Left colon (tissue), 2 donors: ENCODE measurements around the gene DDX25. TPM values are rescaled to one million over a fixed set of nuclear protein-coding genes. Genes with fewer than 3 reads are reported as not detected.
"Not testable (repeated sequence)": the region's sequence is repeated elsewhere in the genome, so short reads cannot be mapped to it uniquely, and the experiment has no call there.

Experiments used
- ATAC-seq: fragments of 200-7000 bp; cut with Tn5 transposase; one replicate; pipeline ENCODE4 v1.9.1; 2020; ENCODE audit warnings: mild to moderate bottlenecking, moderate library complexity
- DNase-seq, 2 donors: peaks; one replicate each; pipeline ENCODE4 v3.0.0-alpha.2; 2020
- intact Hi-C, 2 donors: fragments of 100-400 bp; cut with DNase I in 1 of 2; cut with micrococcal nuclease in 1 of 2; formaldehyde crosslinking; loops; one replicate each; pipeline versions ENCODE4 v1.11.2 to v1.14.0; 2022; cut with DNase I, micrococcal nuclease
- long read RNA-seq: library from polyadenylated mRNA; unstranded; transcript quantifications from one replicate; pipeline ENCODE4 v2.0.0, GENCODE V29; 2021
- total RNA-seq, 2 donors: library from RNA; stranded (reverse); fragmentation: NEBNext Ultra II Directional; extraction: Animal tissue kit (Norgen Biotek cat#: 25700); gene quantifications; one replicate each; pipeline ENCODE4 v1.2.1, GENCODE V29; 2021
- donor health status: DM: no; HTN: no; CAD: no.
- donor health status: DM: yes; HTN: yes; CAD: no.

Gene DDX25
- total RNA-seq: under 1 TPM; 0.20 to 0.27 TPM
- long read RNA-seq: 0 reads

- intact Hi-C loops: no loop called here
- ATAC-seq (no peak), DNase-seq (no peak)
These were observed at the start of gene DDX25 for GRCh38 chr11:125903711-125904659. DDX25 (plus strand) TSS chr11:125904508; CDS start chr11:125904518, 10 bp downstream.

GRCh38 chr11:125857670-125858069 is 46.6 kb upstream of the DDX25 start:
- DNase-seq, ATAC-seq, intact Hi-C loops: not testable (repeated sequence)

DNA sequence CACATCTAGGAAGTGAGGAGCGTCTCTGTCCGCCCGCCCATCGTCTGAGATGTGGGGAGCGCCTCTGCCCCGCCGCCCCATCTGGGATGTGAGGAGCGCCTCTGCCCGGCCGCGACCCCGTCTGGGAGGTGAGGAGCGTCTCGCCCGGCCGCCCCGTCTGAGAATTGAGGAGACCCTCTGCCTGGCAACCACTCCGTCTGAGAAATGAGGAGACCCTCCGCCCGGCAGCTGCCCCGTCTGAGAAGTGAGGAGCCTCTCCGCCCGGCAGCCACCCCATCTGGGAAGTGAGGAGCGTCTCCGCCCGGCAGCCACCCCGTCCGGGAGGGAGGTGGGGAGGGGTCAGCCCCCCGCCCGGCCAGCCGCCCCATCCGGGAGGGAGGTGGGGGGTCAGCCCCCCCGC is 41.5 kb upstream of the DDX25 start:
- DNase-seq, ATAC-seq, intact Hi-C loops: not testable (repeated sequence)

- DNase-seq, intact Hi-C loops, ATAC-seq: not testable (repeated sequence)
These were observed 39.0 kb upstream of the DDX25 start for GRCh38 chr11:125865354-125865753.

DNA sequence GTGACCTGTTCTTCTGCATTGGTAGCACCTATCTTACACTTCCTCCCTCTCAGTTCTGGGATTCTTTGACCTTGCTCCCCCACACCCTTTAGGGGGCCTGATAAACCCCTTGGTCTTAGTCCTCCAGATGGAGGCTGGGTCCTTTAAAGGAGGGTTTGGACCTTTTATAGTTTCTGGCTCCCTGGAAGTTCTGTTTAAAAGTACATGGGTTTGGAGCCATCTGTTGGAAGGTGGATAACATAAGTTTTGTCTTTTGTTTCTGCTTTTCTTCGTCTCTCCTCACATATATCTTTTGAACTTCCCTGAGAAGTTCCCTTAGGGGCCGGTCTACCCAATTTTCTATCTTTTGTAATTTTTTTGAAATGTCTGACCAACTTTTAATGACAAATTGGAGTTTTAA is 34.8 kb upstream of the DDX25 start:
- intact Hi-C loops: no loop called here
- ATAC-seq (no peak), DNase-seq (no peak)

DNA sequence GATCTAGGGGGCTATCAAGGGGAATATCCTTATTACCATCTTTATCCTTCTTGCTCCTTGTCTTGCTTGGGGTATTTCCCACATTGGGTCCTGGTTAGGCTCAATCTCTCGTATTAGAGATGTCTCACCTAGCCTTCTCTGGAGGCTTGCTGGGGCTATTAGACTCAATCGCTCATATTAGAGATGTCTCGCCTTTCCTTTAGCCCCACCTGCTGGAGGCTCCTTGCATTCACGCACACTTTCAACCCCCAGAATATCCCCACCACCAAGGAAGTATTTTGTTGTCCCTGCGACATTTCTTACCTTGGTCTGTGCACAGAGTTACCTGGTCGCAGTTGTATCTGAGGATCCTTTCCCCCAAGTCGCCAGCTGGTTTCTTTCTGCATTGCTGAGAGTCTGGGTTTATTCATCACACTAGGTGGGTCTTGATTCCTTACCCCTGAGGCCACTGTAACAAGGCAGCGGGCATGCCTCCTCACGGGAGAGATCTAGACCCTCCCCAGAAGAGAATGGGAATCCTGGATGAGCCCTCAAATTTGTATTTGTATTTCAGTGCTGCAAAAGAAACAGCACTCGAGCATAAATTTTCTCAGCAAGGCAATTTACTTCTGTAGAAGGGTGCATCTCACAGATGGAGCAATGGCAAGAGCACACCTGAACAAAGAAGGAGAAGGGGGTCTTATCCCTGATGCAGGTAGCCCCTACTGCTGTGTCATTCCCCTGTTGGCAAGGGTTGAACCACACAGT is 32.7 kb upstream of the DDX25 start:
- intact Hi-C loops: no loop called here
- ATAC-seq (no peak), DNase-seq (no peak)

DNA sequence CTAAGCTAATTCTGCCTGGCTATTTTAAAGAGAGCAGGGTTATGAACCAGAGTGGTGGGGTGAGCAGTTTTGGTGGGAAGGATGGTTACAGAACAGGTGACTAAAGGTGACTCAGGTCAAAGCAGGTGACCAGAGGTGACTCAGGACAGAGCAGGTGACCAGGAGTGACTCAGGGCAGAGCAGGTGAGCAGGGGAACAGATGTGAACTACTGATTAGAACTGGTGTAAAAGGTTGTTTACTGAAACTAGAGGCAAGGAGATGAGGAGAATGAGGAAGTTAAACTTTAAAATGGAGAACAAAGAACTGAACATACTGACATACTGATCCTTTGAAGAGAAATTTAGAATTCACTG is 32.2 kb upstream of the DDX25 start:
- intact Hi-C loops: no loop called here
- no peak for ATAC-seq
- DNase-seq: no peak

DNA sequence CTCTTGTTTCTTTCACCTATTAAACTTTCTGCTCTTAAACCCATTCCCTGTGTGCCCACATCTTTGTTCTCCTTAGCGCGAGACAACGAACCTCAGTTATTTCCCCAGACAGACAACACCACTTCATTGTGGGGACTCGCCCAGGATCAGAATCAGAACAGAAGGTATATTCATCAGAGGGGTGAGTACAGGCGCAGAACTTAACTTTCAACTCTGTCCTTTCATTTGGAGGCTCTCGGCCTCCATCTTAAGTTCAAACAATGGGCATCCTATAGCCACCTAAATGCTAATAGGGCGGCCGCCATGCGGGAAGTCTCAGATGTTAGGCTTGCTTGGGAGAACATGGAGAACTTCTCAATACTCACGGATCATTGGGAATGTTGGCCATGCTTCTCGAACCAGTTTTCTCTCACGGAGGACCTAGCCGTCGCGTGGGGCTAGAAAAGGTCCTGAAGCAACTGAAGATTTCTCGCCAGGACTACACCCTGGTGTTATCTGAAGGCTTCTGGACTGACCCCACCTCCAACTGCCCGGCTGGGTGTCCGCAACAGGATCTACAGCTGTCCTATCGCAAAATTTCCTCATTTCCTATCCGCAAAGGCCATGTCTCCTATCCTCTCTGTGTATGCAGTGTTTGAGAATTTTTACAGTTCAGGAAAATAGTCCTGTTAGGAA is 30.3 kb upstream of the DDX25 start:
- ATAC-seq: peak; percentile 32
- DNase-seq: no peak
- intact Hi-C loops: no loop called here

DNA sequence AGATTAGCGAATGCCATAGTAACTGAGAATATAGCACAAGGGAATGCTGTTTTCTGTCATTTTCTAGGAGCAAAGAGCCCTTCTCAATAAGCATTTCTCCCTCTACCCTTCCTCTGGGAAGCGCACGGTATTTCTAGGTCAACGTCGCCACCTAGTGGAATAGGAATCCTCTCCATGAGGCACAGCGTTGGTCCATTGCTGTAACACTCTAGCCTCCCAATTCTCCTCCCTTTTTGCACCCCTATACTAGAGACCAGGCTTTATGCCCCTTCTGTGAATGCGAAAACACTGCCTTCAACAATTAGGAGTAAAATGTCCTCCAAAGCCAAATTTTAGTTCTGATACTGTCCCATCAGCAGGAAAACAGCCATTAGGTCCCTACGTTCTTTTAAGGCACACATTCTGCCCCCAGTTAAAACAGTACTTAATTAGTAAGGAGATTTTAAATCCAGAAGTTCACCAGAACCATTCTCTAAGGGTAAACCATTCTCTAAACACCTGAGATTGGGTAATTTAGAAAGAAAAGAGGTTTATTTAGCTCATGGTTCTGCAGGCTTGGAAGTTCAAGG is 29.7 kb upstream of the DDX25 start:
- peak; percentile 92 for ATAC-seq
- peak; percentile 33 to 52 for DNase-seq
- intact Hi-C loops: no loop called here

- ATAC-seq: no peak
- DNase-seq: no peak
- intact Hi-C loops: loop anchor here in 1 of 2 donors (10.0 kb wide), 1 partner anchor 256 kb away; the partner anchor contains the start of gene CHEK1
These were observed 23.0 kb upstream of the DDX25 start for GRCh38 chr11:125881291-125881690.

- DNase-seq: peak in 1 of 2 donors; percentile 16
- ATAC-seq: no peak
- intact Hi-C loops: loop anchor here in 1 of 2 donors (10.0 kb wide), 1 partner anchor 259 kb away; the partner anchor contains the start of gene CHEK1
These were observed 20.9 kb upstream of the DDX25 start for GRCh38 chr11:125883375-125883774.

GRCh38 chr11:125886997-125887372 is 17.3 kb upstream of the DDX25 start:
- intact Hi-C loops: loop anchor here in 1 of 2 donors (10.0 kb wide), 1 partner anchor 262 kb away; the partner anchor contains the start of gene CHEK1
- DNase-seq (peak; percentile 41 to 54), ATAC-seq (no peak)

DNA sequence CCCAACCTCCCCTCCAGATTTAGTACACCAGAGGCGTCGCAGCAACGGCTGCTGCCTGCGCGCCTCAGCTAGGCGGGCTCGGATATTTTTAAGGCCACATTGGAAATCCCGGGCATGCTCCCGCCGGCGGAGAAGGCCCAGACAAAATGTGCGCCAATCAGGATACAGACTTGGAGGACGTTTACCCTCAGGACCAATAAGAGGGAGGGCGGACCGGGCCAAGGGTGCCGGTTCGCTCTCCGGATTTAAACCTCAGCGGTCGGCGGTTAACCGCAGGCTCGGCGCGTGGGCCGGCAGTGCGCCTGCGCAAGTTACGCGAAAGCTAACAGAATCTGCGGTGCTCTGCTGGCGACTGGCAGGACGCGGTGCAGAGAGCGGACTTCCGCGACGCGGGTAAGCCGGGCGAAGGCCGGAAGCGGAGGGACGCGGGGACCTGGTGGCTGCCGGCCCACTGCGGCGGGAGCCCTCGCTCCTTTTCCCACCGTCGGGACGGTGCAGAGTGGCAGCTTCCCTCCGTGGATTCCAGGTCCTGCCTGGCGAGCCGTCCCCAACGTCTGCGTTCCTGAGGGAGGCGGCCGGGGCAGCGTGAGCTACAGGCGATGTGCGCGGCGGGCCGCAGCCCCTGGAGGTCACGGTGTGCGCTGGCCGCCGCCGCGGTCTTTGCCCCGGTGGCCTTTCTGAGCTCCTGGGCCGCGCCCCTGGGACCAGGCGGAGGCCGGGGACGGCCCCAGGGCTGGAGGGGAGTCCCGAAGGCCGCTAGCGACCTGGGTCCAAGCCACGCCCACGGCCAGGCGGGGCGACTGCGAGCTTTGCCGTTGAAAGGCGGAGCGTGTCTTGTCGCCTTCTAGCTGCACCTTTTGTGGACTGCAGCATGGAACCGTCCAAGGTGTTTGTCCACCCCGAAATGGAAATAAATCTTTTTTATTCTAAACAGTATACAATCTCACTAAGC is 16.7 kb upstream of the DDX25 start, which contains the start of gene HYLS1:
Gene HYLS1, plus strand, starts transcription at position 296 of the 952 bp plus-strand sequence. CDS start 11,701 bp downstream, outside the sequence.
- DNase-seq: peak; percentile 94
- peak; percentile 91 for ATAC-seq
- intact Hi-C loops: loop anchor here in 1 of 2 donors (10.0 kb wide), 1 partner anchor 263 kb away; the partner anchor contains the start of gene CHEK1

DNA sequence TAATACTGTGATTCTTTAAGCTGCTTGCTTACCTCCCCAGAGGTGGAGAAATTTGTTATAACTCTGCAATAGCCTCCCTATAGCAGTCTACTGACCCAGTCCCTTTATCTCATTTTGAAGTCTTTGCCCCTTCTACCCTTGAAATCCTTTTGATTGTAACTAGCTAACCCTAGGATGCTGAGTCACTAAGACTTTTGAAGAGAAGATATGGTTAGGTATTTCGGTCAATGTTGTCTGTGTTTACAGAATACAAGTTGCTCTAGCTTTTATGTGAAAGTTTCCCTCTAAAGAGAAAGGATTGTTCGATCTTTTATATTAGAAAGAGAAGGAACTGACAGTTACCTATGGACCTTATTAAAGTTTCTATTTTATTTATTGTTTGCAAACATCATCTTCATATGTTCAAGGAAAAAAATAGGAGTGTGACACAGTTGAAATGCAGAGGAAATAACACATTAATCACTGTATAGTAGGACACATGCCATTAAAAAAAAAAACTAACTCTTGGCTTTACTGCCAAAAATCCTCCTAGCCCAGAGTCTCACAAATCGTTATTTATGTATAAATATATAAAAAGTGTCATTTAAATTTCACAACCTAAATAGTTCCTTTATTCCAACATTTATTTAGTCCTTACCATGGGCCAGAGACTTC is 13.7 kb upstream of the DDX25 start:
- intact Hi-C loops: no loop called here
- ATAC-seq: no peak
- DNase-seq: no peak

- no peak for ATAC-seq
- DNase-seq: no peak
- intact Hi-C loops: no loop called here
These were observed 12.2 kb upstream of the DDX25 start for GRCh38 chr11:125892071-125892470.

DNA sequence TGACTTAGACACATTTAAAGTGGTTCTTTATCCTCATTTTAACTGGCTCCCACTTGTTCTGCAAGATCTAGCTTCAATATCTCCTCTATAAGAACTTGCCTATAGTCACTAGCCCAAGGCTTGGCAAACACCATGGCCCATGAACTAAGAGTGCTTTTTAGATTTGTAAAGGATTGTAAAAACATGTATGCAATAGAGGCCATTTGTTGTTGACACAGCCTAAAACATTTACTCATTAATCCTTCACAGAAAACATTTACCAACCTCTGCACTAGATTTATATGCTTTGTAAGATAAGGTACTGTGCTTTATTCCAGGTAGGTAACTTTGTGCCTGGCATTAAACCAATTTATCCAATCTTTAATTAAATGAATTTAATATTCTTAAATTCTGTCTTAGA is 11.3 kb upstream of the DDX25 start:
- intact Hi-C loops: no loop called here
- ATAC-seq (peak; percentile 76), DNase-seq (no peak)

DNA sequence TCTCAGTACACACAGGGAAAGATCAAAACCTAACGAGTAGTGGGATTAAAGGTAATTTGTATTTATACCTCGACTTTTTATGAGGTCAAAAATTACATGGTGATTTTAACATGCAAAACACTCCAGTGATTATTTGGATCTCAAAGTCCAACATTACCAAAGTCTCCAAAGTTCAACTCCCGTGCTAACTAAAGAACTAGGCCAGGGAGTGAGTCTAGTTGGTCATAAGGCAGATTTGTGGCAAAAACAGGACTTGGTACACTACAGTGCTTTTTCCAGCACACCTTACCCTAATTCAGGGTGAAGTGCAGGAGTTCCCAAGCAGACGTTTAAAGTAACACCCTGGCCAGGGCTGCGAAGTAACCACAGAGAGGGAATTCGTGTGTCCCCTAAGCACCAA is 2.4 kb upstream of the DDX25 start:
- intact Hi-C loops: no loop called here
- ATAC-seq (no peak), DNase-seq (no peak)
